PC-9 (cell line): ENCODE results near the gene MTR. TPM values are rescaled to one million over a fixed set of nuclear protein-coding genes. Genes with fewer than 3 reads are reported as not detected.

Source experiments
- BruUV-seq: library from RNA; stranded (reverse); fragments of 400-500 nt; replicated peaks from 2 replicates; lab custom pipeline; 2021; lab: Mats Ljungman, UMichigan
- CTCF ChIA-PET: fragments of 300-600 bp; sonication (Branson Sonifier 250); formaldehyde crosslinking; loops from one replicate; lab custom pipeline; 2022; ENCODE audit warnings: antibody characterized with exemption; lab: Charles Lee
- POLR2A ChIA-PET: fragments of 300-600 bp; sonication (Branson Sonifier 250); formaldehyde crosslinking; loops from one replicate; lab custom pipeline; 2022; ENCODE audit warnings: antibody characterized with exemption; ENCODE audit not compliant: unreplicated experiment; lab: Charles Lee
- DNase-seq, 2 experiments: peaks; one replicate each; pipeline versions ENCODE4 v3.0.0 to v3.0.0-alpha.2; 2015 to 2022; ENCODE audit warnings: mixed read lengths in 1 of 2
- H2AFZ ChIP-seq: fragments of 200-600 bp; sonication (generic); 2 replicates; pipeline ENCODE4 v1.8.1; 2017; ENCODE audit warnings: antibody characterized with exemption
- H3F3A ChIP-seq: fragments of 200-600 bp; sonication (generic); 2 replicates; pipeline ENCODE4 v1.8.1; 2017; ENCODE audit warnings: antibody characterized with exemption, mild to moderate bottlenecking, low read depth; ENCODE audit not compliant: insufficient read depth
- H3K27ac ChIP-seq: fragments of 200-600 bp; sonication (generic); 2 replicates; pipeline ENCODE4 v1.6.1; 2016; ENCODE audit warnings: mixed run types
- H3K27me3 ChIP-seq: fragments of 200-600 bp; sonication (generic); 2 replicates; pipeline ENCODE4 v1.6.1; 2016; ENCODE audit warnings: low read depth, mixed run types; ENCODE audit not compliant: insufficient read depth
- H3K36me3 ChIP-seq: fragments of 200-600 bp; sonication (generic); 2 replicates; pipeline ENCODE4 v1.6.1; 2016; ENCODE audit warnings: low read depth, mixed run types
- H3K4me1 ChIP-seq: fragments of 200-600 bp; sonication (generic); replicated peaks from 2 replicates; pipeline ENCODE4 v1.6.1; 2016; ENCODE audit warnings: mixed run types; ENCODE audit not compliant: insufficient read depth
- H3K4me2 ChIP-seq: fragments of 200-600 bp; sonication (generic); 2 replicates; pipeline ENCODE4 v1.6.1; 2017; ENCODE audit warnings: mixed run types
- H3K4me3 ChIP-seq: fragments of 200-600 bp; sonication (generic); 2 replicates; pipeline ENCODE4 v1.6.1; 2016; ENCODE audit warnings: mixed run types
- H3K79me2 ChIP-seq: fragments of 200-600 bp; sonication (generic); 2 replicates; pipeline ENCODE4 v1.6.1; 2017; ENCODE audit warnings: low read depth, mixed run types
- H3K9me2 ChIP-seq: fragments of 200-600 bp; sonication (generic); 2 replicates; pipeline ENCODE4 v1.8.1; 2017; ENCODE audit warnings: mild to moderate bottlenecking; ENCODE audit not compliant: insufficient read depth
- H3K9me3 ChIP-seq: fragments of 200-600 bp; sonication (generic); 2 replicates; pipeline ENCODE4 v1.8.1; 2016; ENCODE audit warnings: low read depth; ENCODE audit not compliant: insufficient read depth
- H4K20me1 ChIP-seq: fragments of 200-600 bp; sonication (generic); 2 replicates; pipeline ENCODE4 v1.8.1; 2017; ENCODE audit not compliant: insufficient read depth
- EZH2 ChIP-seq: fragments of 200-600 bp; sonication (generic); IDR thresholded peaks from 2 replicates; pipeline ENCODE4 v1.8.0; 2017; ENCODE audit warnings: antibody characterized with exemption, low read depth
- intact Hi-C: fragments of 100-400 bp; cut with micrococcal nuclease; formaldehyde crosslinking; loops from one replicate; pipeline ENCODE4 v1.10.0; 2022; ENCODE audit not compliant: unreplicated experiment
- total RNA-seq: library from RNA; stranded (reverse); gene quantifications from 2 replicates; pipeline ENCODE4 v1.2.3, GENCODE V29; 2021
- TF ChIP-seq, protein P1 (sequence below): fragments of 200-600 bp; sonication (generic); conservative IDR thresholded peaks from 2 replicates; pipeline ENCODE4 v1.6.1; 2017; ENCODE audit warnings: mixed run types, antibody characterized with exemption, mild to moderate bottlenecking, moderate library complexity

The MTR gene
- total RNA-seq, 1 experiment from 2014 or later: 20.9 TPM

DNA sequence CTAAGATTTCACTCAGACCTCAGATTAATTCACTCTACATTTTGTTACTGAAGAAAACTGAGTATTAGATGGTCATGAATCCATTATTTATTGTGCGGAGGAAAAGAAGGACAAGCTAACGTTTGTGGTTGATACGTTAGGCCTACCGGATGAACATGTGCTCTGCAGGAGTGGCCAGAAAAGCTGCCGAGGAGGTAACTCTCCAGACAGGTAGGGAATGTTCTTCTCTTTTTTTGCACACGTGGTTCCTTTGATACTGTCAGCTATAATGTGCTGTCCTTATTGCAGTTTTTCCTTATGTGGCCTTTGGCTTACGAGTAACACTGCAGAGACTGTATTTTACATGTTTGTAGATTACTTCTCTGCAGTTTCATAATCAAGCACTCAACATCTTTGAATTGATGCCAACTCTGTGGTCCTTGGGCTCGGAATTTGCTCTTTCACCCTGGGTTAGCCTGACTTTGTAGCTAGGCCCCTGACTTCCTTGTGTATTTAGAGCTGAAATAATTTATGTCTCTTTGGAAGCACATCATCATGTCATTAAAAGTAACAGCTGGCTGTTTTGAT is 13.6 kb downstream of the MTR start:
- Histone ChIP-seq H3K4me2 (no peak overlapping the region), H3K4me3 (no peak overlapping the region), H3K9me3 (no peaks in the 10 kb centered on the region), H3F3A (no peaks in the 10 kb centered on the region), H3K79me2 (no peaks in the 10 kb centered on the region), H2AFZ (no peak overlapping the region), H3K36me3 (0 out of 2 replicates have a peak, but pooled peaks cover 8% of the 10 kb centered on the region), H3K27ac (no peak overlapping the region), H3K9me2 (no peaks in the 10 kb centered on the region), H3K4me1 (no peaks in the 10 kb centered on the region), H4K20me1 (no peaks in the 10 kb centered on the region), H3K27me3 (no peaks in the 10 kb centered on the region)
- no peak for DNase-seq
- intact Hi-C loops: no loop called here
- CTCF ChIA-PET: no interaction called here
- no peak for TF ChIP-seq EZH2
- TF ChIP-seq, protein P1, sequence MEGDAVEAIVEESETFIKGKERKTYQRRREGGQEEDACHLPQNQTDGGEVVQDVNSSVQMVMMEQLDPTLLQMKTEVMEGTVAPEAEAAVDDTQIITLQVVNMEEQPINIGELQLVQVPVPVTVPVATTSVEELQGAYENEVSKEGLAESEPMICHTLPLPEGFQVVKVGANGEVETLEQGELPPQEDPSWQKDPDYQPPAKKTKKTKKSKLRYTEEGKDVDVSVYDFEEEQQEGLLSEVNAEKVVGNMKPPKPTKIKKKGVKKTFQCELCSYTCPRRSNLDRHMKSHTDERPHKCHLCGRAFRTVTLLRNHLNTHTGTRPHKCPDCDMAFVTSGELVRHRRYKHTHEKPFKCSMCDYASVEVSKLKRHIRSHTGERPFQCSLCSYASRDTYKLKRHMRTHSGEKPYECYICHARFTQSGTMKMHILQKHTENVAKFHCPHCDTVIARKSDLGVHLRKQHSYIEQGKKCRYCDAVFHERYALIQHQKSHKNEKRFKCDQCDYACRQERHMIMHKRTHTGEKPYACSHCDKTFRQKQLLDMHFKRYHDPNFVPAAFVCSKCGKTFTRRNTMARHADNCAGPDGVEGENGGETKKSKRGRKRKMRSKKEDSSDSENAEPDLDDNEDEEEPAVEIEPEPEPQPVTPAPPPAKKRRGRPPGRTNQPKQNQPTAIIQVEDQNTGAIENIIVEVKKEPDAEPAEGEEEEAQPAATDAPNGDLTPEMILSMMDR: no peak
- POLR2A ChIA-PET: no interaction called here
- BruUV-seq: no TSS peak

DNA sequence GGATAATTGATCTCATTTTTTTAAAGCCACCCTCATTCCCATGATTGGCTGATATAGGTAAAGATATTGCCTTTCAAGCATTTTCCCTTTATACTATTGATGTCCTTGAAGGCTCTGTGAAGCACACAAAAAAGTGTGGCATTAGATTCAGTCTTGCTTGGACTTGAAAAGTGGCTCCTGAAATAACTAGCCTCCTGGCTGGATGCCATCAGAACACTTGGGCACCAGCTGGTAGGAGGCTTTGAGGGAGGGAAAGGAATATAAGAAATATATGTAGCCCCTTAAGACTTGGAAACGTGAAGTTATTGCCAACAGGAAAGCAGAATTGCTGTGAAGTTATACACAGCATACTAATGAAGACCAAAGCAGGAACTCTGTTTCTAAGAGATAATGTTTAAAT is 14.1 kb downstream of the MTR start:
- ChIA-PET CTCF (no interaction called here), POLR2A (no interaction called here)
- Histone ChIP-seq H3K27me3 (no peaks in the 10 kb centered on the region), H3K4me3 (no peak overlapping the region), H2AFZ (no peak overlapping the region), H3K79me2 (no peaks in the 10 kb centered on the region), H3K9me3 (no peaks in the 10 kb centered on the region), H3K4me1 (no peaks in the 10 kb centered on the region), H3F3A (no peaks in the 10 kb centered on the region), H4K20me1 (no peaks in the 10 kb centered on the region), H3K27ac (no peak overlapping the region), H3K36me3 (0 out of 2 replicates have a peak, but pooled peaks cover 8% of the 10 kb centered on the region), H3K4me2 (no peak overlapping the region), H3K9me2 (no peaks in the 10 kb centered on the region)
- TF ChIP-seq EZH2: no peak
- TF ChIP-seq, protein P1: no peak
- BruUV-seq: no TSS peak
- DNase-seq: no peak
- intact Hi-C loops: no loop called here

DNA sequence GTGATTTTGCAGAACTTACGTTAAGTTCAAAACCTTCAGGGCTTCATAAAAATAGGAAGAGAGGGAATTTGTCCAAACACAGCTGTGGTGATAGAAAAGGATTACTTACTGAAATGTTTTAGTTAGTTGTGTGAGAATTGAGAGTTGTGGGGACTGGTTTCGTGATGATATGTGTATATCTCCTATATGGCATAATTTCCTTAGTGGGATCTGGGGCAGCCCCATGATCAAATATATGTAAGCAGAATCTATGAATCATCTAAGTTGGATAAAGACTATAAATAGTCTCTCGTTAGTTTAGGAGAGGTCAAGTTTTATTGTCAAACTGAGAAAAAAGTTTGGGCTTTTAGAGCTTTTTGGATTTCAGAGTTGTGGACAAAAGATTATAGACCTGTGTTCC is 14.9 kb downstream of the MTR start:
- H3K4me1 ChIP-seq: no peaks in the 10 kb centered on the region
- no peaks in the 10 kb centered on the region for H4K20me1 ChIP-seq
- DNase-seq: no peak
- no peak overlapping the region for H2AFZ ChIP-seq
- no peaks in the 10 kb centered on the region for H3K27me3 ChIP-seq
- no peaks in the 10 kb centered on the region for H3K9me2 ChIP-seq
- no TSS peak for BruUV-seq
- H3K36me3 ChIP-seq: 0 out of 2 replicates have a peak, but pooled peaks cover 8% of the 10 kb centered on the region
- CTCF ChIA-PET: no interaction called here
- no peaks in the 10 kb centered on the region for H3K79me2 ChIP-seq
- no peak overlapping the region for H3K4me2 ChIP-seq
- no peaks in the 10 kb centered on the region for H3K9me3 ChIP-seq
- TF ChIP-seq EZH2: no peak
- TF ChIP-seq, protein P1: no peak
- H3K27ac ChIP-seq: no peak overlapping the region
- intact Hi-C loops: no loop called here
- POLR2A ChIA-PET: interaction anchor here (0.6 kb wide), 1 partner anchor 173 kb away, joined by 3 read pairs; no protein-coding TSS in a partner anchor
- no peak overlapping the region for H3K4me3 ChIP-seq
- H3F3A ChIP-seq: no peaks in the 10 kb centered on the region
